Frontal cortex (tissue), 4 donors: ENCODE data around the gene UNC13A. TPM values are rescaled to one million over a fixed set of nuclear protein-coding genes. Genes with fewer than 3 reads are reported as not detected.

Source experiments
- DNase-seq, 2 donors: peaks; one replicate each; pipeline ENCODE4 v3.0.0; 2012; ENCODE audit warnings: low spot score in 2 of 2
- FAIRE-seq: peaks from 2 replicates; lab custom pipeline; 2012; peaks lifted over from hg19 to GRCh38; lab: Jason Lieb, UNC
- total RNA-seq: library from RNA; depleted of rRNA; stranded (reverse); fragments of >200 nt; gene quantifications from one replicate; pipeline ENCODE4 v1.2.3, GENCODE V29; 2014
- donor health status: control.
- donor health status: control.
- donor health status: control.

The UNC13A gene
- total RNA-seq, 1 donor from 2014 or later, result 27.3 TPM

GRCh38 chr19:17716309-17716929 lies 28.3 kb upstream of the UNC13A start:
- DNase-seq, result no peak
- no peak for FAIRE-seq

DNA sequence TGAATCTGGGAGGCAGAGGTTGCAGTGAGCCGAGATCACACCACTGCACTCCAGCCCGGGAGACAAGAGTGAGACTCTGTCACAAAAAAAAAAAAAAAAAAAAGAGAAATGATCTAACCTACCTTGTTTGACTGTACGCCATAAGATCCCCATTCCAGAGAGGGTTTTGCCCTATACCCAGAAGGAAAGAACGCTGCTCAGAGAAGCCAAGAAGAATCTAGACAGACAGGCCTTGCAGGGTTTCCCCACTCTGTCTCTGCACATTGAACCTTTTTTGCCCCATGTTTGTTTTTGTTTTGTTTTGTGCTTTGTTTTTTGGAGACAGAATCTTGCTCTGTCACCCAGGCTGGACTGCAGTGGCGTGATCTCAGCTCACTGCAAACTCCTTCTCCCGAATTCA lies 23.7 kb upstream of the UNC13A start:
- DNase-seq (no peak), FAIRE-seq (no peak)

GRCh38 chr19:17706750-17707181 lies 18.6 kb upstream of the UNC13A start:
- DNase-seq (peak in 1 of 2 donors; percentile 61), FAIRE-seq (no peak)

GRCh38 chr19:17703824-17704463 lies 15.8 kb upstream of the UNC13A start:
- DNase-seq, result peak in 1 of 2 donors; percentile 61
- FAIRE-seq, result no peak

GRCh38 chr19:17695198-17695597 lies 7.0 kb upstream of the UNC13A start:
- no peak for FAIRE-seq
- no peak for DNase-seq

GRCh38 chr19:17692566-17692965 lies 4.4 kb upstream of the UNC13A start:
- no peak for DNase-seq
- FAIRE-seq, result no peak

GRCh38 chr19:17688853-17689595 lies 870 bp upstream of the UNC13A start:
- FAIRE-seq, result no peak
- DNase-seq, result no peak

GRCh38 chr19:17687141-17687856 lies 855 bp downstream of the UNC13A start:
- FAIRE-seq (no peak), DNase-seq (peak in 1 of 2 donors; percentile 46)

DNA sequence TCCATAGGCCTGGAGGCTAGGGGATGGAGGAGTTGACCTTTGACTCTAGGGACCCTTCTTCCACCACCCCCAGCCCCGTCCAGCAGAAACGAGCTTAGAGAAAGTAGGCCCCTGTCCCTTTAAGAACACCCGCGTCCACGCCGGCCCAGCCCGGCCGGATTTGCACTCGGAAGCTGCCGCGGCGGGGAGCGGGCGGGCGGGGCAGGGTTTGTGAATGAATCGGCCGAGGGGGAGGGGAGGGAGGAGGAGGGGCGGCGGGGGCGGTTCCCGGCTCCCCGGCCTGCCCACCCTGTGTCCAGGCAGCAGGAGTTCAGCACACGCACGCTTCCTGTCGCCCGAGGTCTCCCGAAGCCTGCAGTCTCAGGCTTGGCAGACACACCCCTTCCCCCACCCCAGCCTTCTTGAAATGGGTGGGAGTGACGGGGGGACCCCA lies 1.5 kb downstream of the UNC13A start:
- FAIRE-seq (no peak), DNase-seq (peak in 1 of 2 donors; percentile 74)

DNA sequence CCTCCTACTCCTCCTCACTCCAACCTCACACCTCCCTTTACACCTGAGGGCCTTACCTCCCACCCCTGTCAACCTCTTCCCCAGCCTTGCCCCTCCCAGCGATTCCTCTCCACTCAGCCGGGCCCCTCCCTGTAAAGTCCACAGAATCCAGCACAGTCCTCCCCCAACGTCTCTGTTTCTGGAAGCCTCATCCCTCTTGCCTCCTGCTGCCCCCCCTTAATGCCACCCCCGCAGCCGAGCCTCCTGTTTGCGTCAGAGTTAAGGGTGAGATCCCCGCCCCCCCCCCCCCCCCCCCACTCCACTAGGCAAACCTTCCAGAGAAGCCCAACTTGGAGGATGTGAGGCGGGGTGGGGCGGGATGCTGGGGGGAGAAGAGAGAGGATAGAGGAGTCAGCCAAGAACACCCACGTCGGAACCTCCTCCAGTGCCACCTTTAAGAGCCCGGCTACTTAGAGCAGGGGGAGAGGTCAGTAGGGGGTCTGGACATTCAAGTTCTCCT lies 2.1 kb downstream of the UNC13A start:
- DNase-seq, result no peak

DNA sequence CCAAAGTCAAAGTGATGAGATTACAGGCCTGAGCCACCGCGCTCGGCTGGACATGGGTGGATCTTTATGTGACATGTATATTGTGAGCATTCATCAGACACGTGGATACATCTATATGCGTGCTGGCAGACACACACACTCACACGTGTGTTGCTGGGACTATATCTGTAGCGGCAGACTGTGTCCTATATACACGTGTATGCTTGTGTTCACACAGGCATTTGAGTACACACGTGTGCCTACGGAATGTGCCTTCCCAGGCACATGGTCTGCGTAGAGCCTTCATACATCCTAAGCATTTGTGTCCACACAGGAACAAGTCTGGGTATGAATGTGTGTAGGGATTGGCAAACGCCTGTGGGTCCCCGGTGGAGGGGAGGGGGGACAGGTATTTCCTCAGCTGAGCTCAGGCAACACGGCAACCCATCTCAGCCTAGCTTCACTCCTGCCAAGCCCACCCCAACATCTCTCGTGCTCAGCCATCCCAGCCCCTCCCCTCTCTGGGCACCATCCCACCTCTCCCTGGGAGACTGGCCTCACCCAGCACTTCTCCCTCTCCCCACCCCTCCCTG lies 2.6 kb downstream of the UNC13A start:
- no peak for FAIRE-seq

More for the DNA sequence above, 2.1 kb downstream of the UNC13A start:
- FAIRE-seq, result no peak

GRCh38 chr19:17684256-17684655 lies 3.9 kb downstream of the UNC13A start:
- FAIRE-seq (no peak), DNase-seq (no peak)

More for the DNA sequence above, 2.6 kb downstream of the UNC13A start:
- DNase-seq, result no peak

GRCh38 chr19:17683078-17683477 lies 5.1 kb downstream of the UNC13A start:
- no peak for FAIRE-seq

DNA sequence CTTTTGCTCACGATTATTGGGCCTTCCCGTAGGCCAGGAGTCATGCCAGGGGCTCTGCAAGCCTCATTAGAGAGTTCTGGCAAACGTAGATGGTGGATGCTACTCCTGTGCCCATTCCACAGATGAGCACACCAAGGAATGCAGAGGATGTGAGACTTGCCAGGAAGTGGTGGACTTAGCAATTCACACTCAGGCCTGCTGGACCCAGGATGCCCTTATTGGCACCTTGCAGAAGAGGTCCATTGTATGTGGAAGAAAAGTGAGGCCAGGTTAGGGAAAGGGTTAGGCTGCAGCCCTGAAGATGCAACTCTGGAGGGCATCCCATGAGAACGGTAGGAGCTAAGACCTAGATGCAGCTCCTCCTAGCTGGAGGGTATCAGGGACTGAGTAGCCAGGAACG lies 5.9 kb downstream of the UNC13A start:
- no peak for DNase-seq
- no peak for FAIRE-seq

More at GRCh38 chr19:17683078-17683477, 5.1 kb downstream of the UNC13A start:
- no peak for DNase-seq

- DNase-seq (peak in 1 of 2 donors; percentile 56), FAIRE-seq (no peak)
Observed at GRCh38 chr19:17681505-17682125, 6.5 kb downstream of the UNC13A start.

GRCh38 chr19:17680230-17680722 lies 7.9 kb downstream of the UNC13A start:
- peak; percentile 51 to 87 for DNase-seq
- FAIRE-seq, result no peak

DNA sequence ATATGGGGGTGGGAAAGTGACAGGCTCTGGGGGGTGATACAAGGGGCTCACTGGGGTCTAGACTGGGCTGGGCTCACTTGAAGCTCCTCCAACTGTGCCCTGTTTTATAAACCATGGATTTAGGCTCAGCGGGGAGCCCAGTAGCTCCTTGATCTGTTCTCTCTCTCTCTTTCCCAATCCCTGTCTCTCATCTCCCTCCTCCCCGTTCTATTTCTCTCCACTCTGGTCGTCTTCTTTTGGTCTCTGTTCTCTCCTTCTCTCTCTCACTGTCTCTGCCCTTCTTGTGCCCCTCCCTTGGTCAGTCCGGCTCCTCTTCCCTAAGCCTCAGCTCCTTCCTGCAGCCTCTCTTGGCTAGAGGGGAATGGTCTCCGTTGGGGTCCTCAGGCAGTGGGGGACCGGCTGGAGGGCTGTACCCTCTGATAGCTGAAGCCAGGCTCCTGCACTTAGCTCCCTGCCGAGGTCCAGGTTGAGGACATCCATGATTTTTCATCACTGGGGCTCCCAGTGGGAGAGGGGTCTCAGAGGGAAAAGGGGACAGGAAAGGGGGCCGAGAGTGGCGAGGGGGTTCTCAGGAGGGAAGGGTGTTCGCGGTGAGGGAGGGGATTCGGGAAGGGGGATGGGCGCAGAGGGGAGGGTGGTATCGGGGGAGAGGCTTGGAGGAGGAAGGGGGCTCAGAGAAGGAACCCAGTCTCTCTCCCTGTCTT lies 8.5 kb downstream of the UNC13A start:
- DNase-seq, result no peak

GRCh38 chr19:17678836-17679235 lies 9.3 kb downstream of the UNC13A start:
- FAIRE-seq (no peak), DNase-seq (no peak)

More for the DNA sequence above, 8.5 kb downstream of the UNC13A start:
- FAIRE-seq, result no peak
